ENCODE data around the gene NOL12.
"Not testable (repeated sequence)": the region's sequence is repeated elsewhere in the genome, so short reads cannot be mapped to it uniquely, and the experiment has no call there.

NOL12 gene

GRCh38 chr22:37678372-37678771, 7.8 kb upstream of the NOL12 start:
- DNase-seq (ENCODE audit: low read depth in 2 of 2, low spot score in 1 of 2) = no peak

- DNase-seq (ENCODE audit: low read depth in 2 of 2, low spot score in 1 of 2) = no peak
Observed at GRCh38 chr22:37679670-37680069, 6.5 kb upstream of the NOL12 start.

GRCh38 chr22:37680191-37680851, 5.8 kb upstream of the NOL12 start:
- no peak for DNase-seq (ENCODE audit: low read depth in 2 of 2, low spot score in 1 of 2)

GRCh38 chr22:37681001-37681424, 5.1 kb upstream of the NOL12 start:
- no peak for DNase-seq (ENCODE audit: low read depth in 2 of 2, low spot score in 1 of 2)

- DNase-seq (ENCODE audit: low read depth in 2 of 2, low spot score in 1 of 2) = peak in 1 of 2 donors; percentile 64
Observed at GRCh38 chr22:37681556-37682049, 4.5 kb upstream of the NOL12 start.

GRCh38 chr22:37684803-37685615, 1.1 kb upstream of the NOL12 start:
- no peak for DNase-seq (ENCODE audit: low read depth in 2 of 2, low spot score in 1 of 2)

- DNase-seq (ENCODE audit: low read depth in 2 of 2, low spot score in 1 of 2) = no peak
Observed at GRCh38 chr22:37690407-37690806, 4.3 kb downstream of the NOL12 start.

- no peak for DNase-seq (ENCODE audit: low read depth in 2 of 2, low spot score in 1 of 2)
Observed at GRCh38 chr22:37690901-37691504, 4.9 kb downstream of the NOL12 start.

GRCh38 chr22:37692627-37693285, 6.6 kb downstream of the NOL12 start:
- DNase-seq (ENCODE audit: low read depth in 2 of 2, low spot score in 1 of 2) = no peak

- DNase-seq (ENCODE audit: low read depth in 2 of 2, low spot score in 1 of 2) = not testable (repeated sequence)
Observed at GRCh38 chr22:37694131-37694530, 8.0 kb downstream of the NOL12 start.

GRCh38 chr22:37696260-37696656, 10.1 kb downstream of the NOL12 start:
- not testable (repeated sequence) for DNase-seq (ENCODE audit: low read depth in 2 of 2, low spot score in 1 of 2)

GRCh38 chr22:37696657-37697537, 10.8 kb downstream of the NOL12 start, which contains the start of gene TRIOBP:
TSS of gene TRIOBP (plus strand) at chr22:37697048. CDS start at chr22:37701366, 4,318 bp downstream.
- DNase-seq (ENCODE audit: low read depth in 2 of 2, low spot score in 1 of 2) = peak; percentile 52 to 55

- DNase-seq (ENCODE audit: low read depth in 2 of 2, low spot score in 1 of 2) = no peak
Observed at GRCh38 chr22:37697538-37697835, 11.3 kb downstream of the NOL12 start.

GRCh38 chr22:37701141-37701786, 15.1 kb downstream of the NOL12 start:
- no peak for DNase-seq (ENCODE audit: low read depth in 2 of 2, low spot score in 1 of 2)

- no peak for DNase-seq (ENCODE audit: low read depth in 2 of 2, low spot score in 1 of 2)
Observed at GRCh38 chr22:37703906-37704305, 17.8 kb downstream of the NOL12 start.

GRCh38 chr22:37704645-37705044, 18.5 kb downstream of the NOL12 start:
- DNase-seq (ENCODE audit: low read depth in 2 of 2, low spot score in 1 of 2) = no peak

- DNase-seq (ENCODE audit: low read depth in 2 of 2, low spot score in 1 of 2) = no peak
Observed at GRCh38 chr22:37705205-37705604, 19.1 kb downstream of the NOL12 start.

GRCh38 chr22:37708580-37709444, 22.7 kb downstream of the NOL12 start:
- DNase-seq (ENCODE audit: low read depth in 2 of 2, low spot score in 1 of 2) = no peak

- no peak for DNase-seq (ENCODE audit: low read depth in 2 of 2, low spot score in 1 of 2)
Observed at GRCh38 chr22:37709445-37709765, 23.3 kb downstream of the NOL12 start.
